Chondrocyte (in vitro differentiated cells): ENCODE results near the gene CAPN8. TPM values are rescaled to one million over a fixed set of nuclear protein-coding genes. Genes with fewer than 3 reads are reported as not detected.

Experiments used
- DNase-seq: peaks from one replicate; pipeline ENCODE4 v3.0.0; 2021; ENCODE audit warnings: mixed read lengths, low spot score
- H3K27ac Mint-ChIP-seq: one replicate; pipeline ENCODE4 v1.8.0; 2021; ENCODE audit warnings: mild to moderate bottlenecking, moderate library complexity, mixed read lengths; ENCODE audit not compliant: unreplicated experiment
- H3K27me3 Mint-ChIP-seq: 2 replicates; pipeline ENCODE4 v1.8.0; 2021; ENCODE audit warnings: low read depth, mixed read lengths
- H3K36me3 Mint-ChIP-seq: 2 replicates; pipeline ENCODE4 v1.8.0; 2021; ENCODE audit warnings: low read depth, mixed read lengths
- H3K4me1 Mint-ChIP-seq: 2 replicates; pipeline ENCODE4 v1.8.0; 2021; ENCODE audit warnings: low read depth, mild to moderate bottlenecking, mixed read lengths
- H3K4me3 Mint-ChIP-seq: one replicate; pipeline ENCODE4 v1.8.0; 2021; ENCODE audit warnings: mild to moderate bottlenecking, moderate library complexity, mixed read lengths; ENCODE audit not compliant: unreplicated experiment
- H3K9me3 Mint-ChIP-seq: 2 replicates; pipeline ENCODE4 v1.8.0; 2021; ENCODE audit warnings: low read depth, mixed read lengths
- total RNA-seq: library from RNA; stranded (reverse); gene quantifications from 3 replicates; pipeline ENCODE4 v1.2.1, GENCODE V29; 2021
- TF ChIP-seq, protein P1 (sequence below): fragments of 200-600 bp; sonication (generic); IDR thresholded peaks from 2 replicates; pipeline ENCODE4 v1.5.0; 2021; ENCODE audit warnings: antibody characterized with exemption, mild to moderate bottlenecking, moderate library complexity

CAPN8 gene
- total RNA-seq, 1 donor from 2014 or later = not detected

- no peak for DNase-seq
- TF ChIP-seq, protein P1, sequence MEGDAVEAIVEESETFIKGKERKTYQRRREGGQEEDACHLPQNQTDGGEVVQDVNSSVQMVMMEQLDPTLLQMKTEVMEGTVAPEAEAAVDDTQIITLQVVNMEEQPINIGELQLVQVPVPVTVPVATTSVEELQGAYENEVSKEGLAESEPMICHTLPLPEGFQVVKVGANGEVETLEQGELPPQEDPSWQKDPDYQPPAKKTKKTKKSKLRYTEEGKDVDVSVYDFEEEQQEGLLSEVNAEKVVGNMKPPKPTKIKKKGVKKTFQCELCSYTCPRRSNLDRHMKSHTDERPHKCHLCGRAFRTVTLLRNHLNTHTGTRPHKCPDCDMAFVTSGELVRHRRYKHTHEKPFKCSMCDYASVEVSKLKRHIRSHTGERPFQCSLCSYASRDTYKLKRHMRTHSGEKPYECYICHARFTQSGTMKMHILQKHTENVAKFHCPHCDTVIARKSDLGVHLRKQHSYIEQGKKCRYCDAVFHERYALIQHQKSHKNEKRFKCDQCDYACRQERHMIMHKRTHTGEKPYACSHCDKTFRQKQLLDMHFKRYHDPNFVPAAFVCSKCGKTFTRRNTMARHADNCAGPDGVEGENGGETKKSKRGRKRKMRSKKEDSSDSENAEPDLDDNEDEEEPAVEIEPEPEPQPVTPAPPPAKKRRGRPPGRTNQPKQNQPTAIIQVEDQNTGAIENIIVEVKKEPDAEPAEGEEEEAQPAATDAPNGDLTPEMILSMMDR = no peak
- no peaks in the 10 kb centered on the region for H3K9me3 Mint-ChIP-seq
- no peaks in the 10 kb centered on the region for H3K36me3 Mint-ChIP-seq
- peaks cover 3% of the 10 kb centered on the region for H3K27me3 Mint-ChIP-seq
- no peak overlapping the region for H3K4me3 Mint-ChIP-seq
- H3K4me1 Mint-ChIP-seq = no peaks in the 10 kb centered on the region
- H3K27ac Mint-ChIP-seq = no peak overlapping the region
These were observed 43.2 kb downstream of the CAPN8 start for GRCh38 chr1:223622132-223622842.

- DNase-seq = no peak
- TF ChIP-seq, protein P1 = no peak
- no peaks in the 10 kb centered on the region for H3K9me3 Mint-ChIP-seq
- H3K36me3 Mint-ChIP-seq = no peaks in the 10 kb centered on the region
- no peaks in the 10 kb centered on the region for H3K4me1 Mint-ChIP-seq
- peaks cover 7% of the 10 kb centered on the region for H3K27me3 Mint-ChIP-seq
- H3K4me3 Mint-ChIP-seq = no peak overlapping the region
- H3K27ac Mint-ChIP-seq = no peak overlapping the region
These were observed 44.2 kb downstream of the CAPN8 start for GRCh38 chr1:223621312-223621734.

DNA sequence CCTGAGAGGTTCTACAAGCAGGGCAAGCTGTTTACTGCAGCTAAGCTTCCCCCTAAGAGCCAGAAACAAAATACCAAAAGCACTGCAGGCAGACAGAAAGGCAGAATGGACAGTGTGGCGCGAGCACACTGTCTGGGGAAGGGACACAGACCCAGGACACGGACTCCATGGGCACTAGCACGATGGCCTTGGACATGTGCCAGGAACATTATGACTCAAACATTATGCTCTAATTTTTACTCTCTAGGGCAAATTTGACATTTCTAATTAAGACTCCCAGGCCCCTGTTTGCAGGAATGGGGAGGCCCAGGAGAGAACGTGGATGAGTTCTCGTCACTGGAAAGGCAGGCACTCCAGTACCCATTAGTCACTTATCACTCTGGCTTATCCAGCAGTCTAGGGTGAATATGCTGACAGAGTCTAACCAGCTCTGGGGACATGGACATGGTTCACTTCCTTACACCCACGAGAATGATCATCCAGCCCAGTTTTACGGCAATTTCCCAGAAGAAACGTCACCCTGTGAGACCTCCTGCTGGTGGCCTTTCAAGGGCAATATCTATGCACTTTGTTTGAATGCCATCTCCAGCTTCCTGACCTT, 45.1 kb downstream of the CAPN8 start:
- DNase-seq = no peak
- Mint-ChIP-seq H3K27ac (no peak overlapping the region), H3K36me3 (no peaks in the 10 kb centered on the region), H3K4me3 (no peak overlapping the region), H3K27me3 (peaks cover 8% of the 10 kb centered on the region), H3K9me3 (no peaks in the 10 kb centered on the region), H3K4me1 (no peaks in the 10 kb centered on the region)
- TF ChIP-seq, protein P1 = no peak

DNA sequence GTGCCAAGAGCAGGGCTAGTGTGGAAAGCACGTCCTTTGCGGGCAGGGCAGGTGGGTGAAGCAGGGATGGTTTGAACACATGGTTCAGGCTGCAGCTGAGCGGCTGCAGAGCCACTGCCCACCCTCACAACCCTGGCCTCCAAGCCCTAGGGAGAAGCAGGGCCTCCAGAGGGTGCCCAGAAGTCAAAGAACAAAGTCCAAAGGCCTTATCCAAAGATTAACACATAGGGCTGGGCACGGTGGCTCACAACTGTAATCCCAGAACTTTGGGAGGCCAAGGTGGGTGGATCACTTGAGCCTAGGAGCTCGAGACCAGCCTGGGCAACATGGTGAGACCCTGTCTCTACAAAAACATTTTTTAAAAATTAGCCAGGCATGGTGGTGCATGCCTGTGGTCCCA, 46.8 kb downstream of the CAPN8 start:
- Mint-ChIP-seq H3K4me3 (no peak overlapping the region), H3K9me3 (no peaks in the 10 kb centered on the region), H3K4me1 (no peaks in the 10 kb centered on the region), H3K27me3 (peaks cover 8% of the 10 kb centered on the region), H3K36me3 (no peaks in the 10 kb centered on the region), H3K27ac (no peak overlapping the region)
- no peak for DNase-seq
- TF ChIP-seq, protein P1 = no peak

GRCh38 chr1:223617323-223618070, 48.0 kb downstream of the CAPN8 start:
- Mint-ChIP-seq H3K4me1 (no peaks in the 10 kb centered on the region), H3K36me3 (no peaks in the 10 kb centered on the region), H3K27me3 (peaks cover 5% of the 10 kb centered on the region), H3K27ac (no peak overlapping the region), H3K4me3 (no peak overlapping the region), H3K9me3 (no peaks in the 10 kb centered on the region)
- TF ChIP-seq, protein P1 = no peak
- no peak for DNase-seq
